Measurements from ENCODE around the gene TXNL4A. TPM values are rescaled to one million over a fixed set of nuclear protein-coding genes. Genes with fewer than 3 reads are reported as not detected.

Gene TXNL4A
- total RNA-seq, 4 donors from 2014 or later = 18.0 to 47.6 (median 33.6) TPM

DNA sequence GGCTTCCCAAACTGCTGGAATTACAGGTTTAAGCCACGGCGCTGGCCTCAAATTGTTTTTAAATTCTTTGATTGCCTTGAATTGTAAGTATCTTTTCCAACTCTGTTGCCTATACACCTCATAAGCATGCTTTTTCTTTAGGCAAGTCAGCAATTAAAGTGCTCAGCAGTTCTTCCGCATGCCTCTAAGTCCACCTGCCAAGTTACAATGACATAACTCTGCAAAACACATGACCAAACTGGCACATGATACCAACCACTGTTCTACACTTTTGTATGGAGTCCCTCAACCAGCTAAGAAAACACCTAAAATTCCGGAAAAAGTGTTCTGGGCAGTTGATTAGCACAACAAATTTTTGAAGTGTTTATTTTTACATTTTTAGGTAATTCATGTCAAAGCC lies 5.1 kb downstream of the TXNL4A start:
- DNase-seq (ENCODE audit: low spot score) = no peak

DNA sequence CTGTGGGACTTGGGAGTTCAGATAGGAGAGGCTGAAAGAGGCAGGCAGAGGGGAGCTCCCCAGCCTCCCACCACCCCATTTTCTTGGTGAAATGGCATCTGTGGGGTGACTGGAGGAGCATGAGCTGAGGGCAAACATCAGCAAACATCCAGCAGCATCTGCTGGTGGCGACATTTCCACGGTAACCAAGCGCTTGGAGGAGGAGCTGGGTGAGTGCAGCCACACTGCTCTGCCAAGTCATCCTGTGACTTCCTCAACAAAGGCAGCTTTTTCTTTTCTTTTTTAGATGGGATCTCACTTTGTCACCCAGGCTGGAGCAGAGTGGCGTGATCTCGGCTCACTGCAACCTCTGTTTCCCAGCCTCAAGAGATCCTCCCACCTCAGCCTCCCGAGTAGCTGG lies 5.6 kb downstream of the TXNL4A start:
- DNase-seq (ENCODE audit: low spot score) (no peak), ATAC-seq (ENCODE audit: low FRiP score) (no peak)
- TF ChIP-seq, protein P1, sequence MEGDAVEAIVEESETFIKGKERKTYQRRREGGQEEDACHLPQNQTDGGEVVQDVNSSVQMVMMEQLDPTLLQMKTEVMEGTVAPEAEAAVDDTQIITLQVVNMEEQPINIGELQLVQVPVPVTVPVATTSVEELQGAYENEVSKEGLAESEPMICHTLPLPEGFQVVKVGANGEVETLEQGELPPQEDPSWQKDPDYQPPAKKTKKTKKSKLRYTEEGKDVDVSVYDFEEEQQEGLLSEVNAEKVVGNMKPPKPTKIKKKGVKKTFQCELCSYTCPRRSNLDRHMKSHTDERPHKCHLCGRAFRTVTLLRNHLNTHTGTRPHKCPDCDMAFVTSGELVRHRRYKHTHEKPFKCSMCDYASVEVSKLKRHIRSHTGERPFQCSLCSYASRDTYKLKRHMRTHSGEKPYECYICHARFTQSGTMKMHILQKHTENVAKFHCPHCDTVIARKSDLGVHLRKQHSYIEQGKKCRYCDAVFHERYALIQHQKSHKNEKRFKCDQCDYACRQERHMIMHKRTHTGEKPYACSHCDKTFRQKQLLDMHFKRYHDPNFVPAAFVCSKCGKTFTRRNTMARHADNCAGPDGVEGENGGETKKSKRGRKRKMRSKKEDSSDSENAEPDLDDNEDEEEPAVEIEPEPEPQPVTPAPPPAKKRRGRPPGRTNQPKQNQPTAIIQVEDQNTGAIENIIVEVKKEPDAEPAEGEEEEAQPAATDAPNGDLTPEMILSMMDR (IDR thresholded peaks at IDR 0.05) = no peak

More for the DNA sequence above, 5.1 kb downstream of the TXNL4A start:
- ATAC-seq (ENCODE audit: low FRiP score) = no peak
- TF ChIP-seq, protein P1 (IDR thresholded peaks at IDR 0.05) = no peak

DNA sequence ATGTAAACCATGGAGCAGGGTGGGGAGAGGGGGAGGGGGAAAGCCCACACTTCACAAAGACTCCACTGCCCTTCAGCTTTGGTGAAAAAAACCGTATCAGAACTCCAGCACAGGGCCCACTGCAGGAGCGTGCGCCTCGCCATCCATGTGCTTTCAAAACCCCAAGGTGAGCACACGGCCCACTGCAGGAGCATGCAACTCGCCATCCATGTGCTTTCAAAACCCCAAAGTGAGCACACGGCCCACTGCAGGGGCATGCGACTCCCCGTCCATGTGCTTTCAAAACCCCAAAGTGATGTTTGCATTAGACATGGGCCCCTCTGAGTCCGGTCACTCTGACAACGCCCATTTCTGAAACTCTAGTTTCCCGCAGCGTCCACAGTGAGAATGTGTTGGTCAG lies 7.8 kb downstream of the TXNL4A start:
- TF ChIP-seq, protein P1 (IDR thresholded peaks at IDR 0.05) = no peak
- DNase-seq (ENCODE audit: low spot score) = no peak
- ATAC-seq (ENCODE audit: low FRiP score) = no peak

DNA sequence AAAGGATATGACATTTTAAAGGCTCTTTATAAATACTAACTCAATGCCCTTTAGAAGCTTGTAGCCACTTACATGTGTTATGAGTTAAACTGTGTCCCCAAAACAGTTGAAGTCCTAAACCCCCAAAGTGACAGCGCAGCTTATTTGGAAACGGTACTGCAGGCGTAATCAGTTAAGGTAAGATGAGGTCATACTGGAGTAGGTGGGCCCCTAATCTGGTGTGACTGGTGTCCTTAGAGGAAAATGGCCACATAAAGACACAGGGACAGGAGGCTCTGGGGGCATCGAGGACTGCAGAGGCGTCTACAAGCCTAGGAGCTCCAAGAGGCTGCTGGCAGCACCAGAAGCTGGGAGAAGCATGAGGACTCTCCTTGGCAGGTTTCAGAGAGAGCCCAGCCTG lies 8.5 kb downstream of the TXNL4A start:
- ATAC-seq (ENCODE audit: low FRiP score) (no peak), DNase-seq (ENCODE audit: low spot score) (no peak)
- TF ChIP-seq, protein P1 (IDR thresholded peaks at IDR 0.05) = no peak

DNA sequence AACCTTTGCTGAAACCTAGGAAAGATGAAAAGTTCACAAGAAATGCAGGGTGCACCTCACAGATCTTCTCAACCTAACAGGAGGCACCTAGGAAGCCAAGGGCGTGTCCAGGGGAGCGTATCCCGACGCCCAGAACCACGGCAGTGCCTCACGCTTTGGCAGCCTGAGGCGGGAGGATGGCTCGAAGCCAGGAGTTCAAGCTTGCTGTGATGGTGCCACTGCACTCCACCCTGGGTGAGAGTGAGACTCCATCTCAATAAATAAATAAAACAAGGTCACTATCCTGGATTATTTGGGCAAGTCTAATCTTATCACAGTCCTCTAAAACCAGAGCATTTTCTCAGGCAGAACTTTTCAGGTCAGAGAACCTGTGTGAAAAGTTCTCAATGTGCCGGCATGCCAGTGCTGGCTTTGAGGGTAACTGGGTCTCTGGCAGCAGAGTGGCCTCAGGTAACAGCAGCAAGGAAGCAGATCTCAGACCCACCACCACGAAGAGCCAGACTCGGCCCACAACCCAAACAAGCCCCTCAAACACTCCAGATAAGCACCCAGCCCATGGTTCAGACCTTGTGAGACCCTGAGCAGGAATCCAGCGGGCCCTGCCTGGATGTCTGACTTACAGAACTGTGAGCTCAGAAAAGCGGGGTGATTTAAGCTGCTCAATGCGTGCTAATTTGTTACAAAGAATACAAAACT lies 12.2 kb downstream of the TXNL4A start:
- TF ChIP-seq, protein P1 (IDR thresholded peaks at IDR 0.05) = no peak

DNA sequence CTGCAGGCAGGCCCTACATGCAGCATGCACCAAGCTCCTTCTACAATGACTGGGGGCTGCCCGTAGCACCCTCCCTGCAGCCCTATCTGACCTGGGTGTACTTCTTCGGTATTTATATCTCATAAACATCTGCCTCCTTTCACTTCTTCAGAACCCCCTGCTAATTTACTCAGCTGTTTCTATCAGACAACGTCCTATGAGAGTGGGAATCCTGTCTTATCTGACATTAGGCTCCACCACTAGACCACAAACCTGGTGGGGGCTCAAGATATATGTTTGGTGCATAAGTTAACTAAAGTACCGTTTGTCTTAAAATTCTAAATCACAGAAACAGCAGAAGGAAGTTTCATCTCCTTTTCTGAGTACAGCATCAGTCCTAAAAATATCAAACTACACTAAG lies 13.3 kb downstream of the TXNL4A start:
- ATAC-seq (ENCODE audit: low FRiP score) (no peak), DNase-seq (ENCODE audit: low spot score) (no peak)
- TF ChIP-seq, protein P1 (IDR thresholded peaks at IDR 0.05) = no peak

More for the DNA sequence above, 12.2 kb downstream of the TXNL4A start:
- ATAC-seq (ENCODE audit: low FRiP score) (no peak), DNase-seq (ENCODE audit: low spot score) (no peak)

DNA sequence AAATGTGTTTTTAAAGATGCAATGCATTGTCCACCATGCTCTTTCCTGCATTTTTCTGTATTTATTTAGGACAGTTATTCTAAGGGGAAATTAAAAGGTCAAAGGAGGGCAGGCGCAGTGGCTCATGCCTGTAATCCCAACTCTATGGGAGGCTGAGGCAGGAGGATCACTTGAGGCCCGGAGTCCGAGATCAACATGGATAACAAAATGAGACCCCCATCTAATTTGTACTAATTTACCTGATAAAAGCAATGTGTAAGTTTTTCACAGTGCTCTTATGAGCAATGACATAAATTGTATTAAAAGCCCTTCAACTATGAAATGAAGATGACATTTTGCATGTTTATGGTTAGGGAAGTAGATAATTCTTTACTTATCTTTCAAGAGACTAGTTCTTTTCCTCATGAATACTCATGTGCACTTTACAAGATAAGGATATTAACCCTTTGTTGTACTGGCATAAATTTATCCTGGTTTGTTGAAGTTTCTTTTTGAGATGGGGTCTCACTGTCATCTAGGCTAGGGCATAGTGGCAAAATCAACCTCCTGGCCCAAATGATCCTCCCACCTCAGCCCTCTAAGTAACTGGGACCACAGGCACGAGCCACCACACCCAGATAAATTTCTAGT lies 14.2 kb downstream of the TXNL4A start:
- TF ChIP-seq, protein P1 (IDR thresholded peaks at IDR 0.05) = no peak
- ATAC-seq (ENCODE audit: low FRiP score) (no peak), DNase-seq (ENCODE audit: low spot score) (no peak)
